GM18907 (cell line): Measurements from ENCODE around the gene POLD2.

Source experiments
- ATAC-seq: cut with Tn5 transposase; IDR thresholded peaks from one replicate; pipeline ENCODE4 v1.9.1; 2021; ENCODE audit warnings: mild to moderate bottlenecking, moderate library complexity; ENCODE audit not compliant: unreplicated experiment

POLD2 gene

GRCh38 chr7:44103566-44103922 is 19.8 kb downstream of the POLD2 start:
- no peak for ATAC-seq

GRCh38 chr7:44102846-44103565 is 20.3 kb downstream of the POLD2 start:
- ATAC-seq = no peak

- ATAC-seq = no peak
Observed at GRCh38 chr7:44101966-44102845, 21.1 kb downstream of the POLD2 start.

GRCh38 chr7:44101303-44101965 is 21.9 kb downstream of the POLD2 start:
- ATAC-seq = no peak

- ATAC-seq = no peak
Observed at GRCh38 chr7:44100458-44101302, 22.7 kb downstream of the POLD2 start.

- no peak for ATAC-seq
Observed at GRCh38 chr7:44099669-44100068, 23.7 kb downstream of the POLD2 start.

- ATAC-seq = no peak
Observed at GRCh38 chr7:44098092-44099068, 25.0 kb downstream of the POLD2 start.

- ATAC-seq = peak; percentile 67
Observed at GRCh38 chr7:44097064-44097932, 26.1 kb downstream of the POLD2 start.

GRCh38 chr7:44096326-44096881 is 26.9 kb downstream of the POLD2 start:
- no peak for ATAC-seq

- ATAC-seq = no peak
Observed at GRCh38 chr7:44095781-44096180, 27.6 kb downstream of the POLD2 start.

- ATAC-seq = no peak
Observed at GRCh38 chr7:44094883-44095592, 28.3 kb downstream of the POLD2 start.

GRCh38 chr7:44094365-44094764 is 29.0 kb downstream of the POLD2 start:
- no peak for ATAC-seq

GRCh38 chr7:44093102-44093641 is 30.2 kb downstream of the POLD2 start:
- no peak for ATAC-seq

GRCh38 chr7:44087911-44088838 is 35.2 kb downstream of the POLD2 start:
- ATAC-seq = no peak

GRCh38 chr7:44086627-44087026 is 36.7 kb downstream of the POLD2 start:
- no peak for ATAC-seq

- no peak for ATAC-seq
Observed at GRCh38 chr7:44085546-44085945, 37.8 kb downstream of the POLD2 start.
